IPS-15b (cell line): ENCODE data around the gene TMEM97.
A peak's percentile ranks its signal among the peaks of the same experiment; 100 is the strongest.
"Not testable (repeated sequence)": the region's sequence is repeated elsewhere in the genome, so short reads cannot be mapped to it uniquely, and the experiment has no call there.

ENCODE experiments used
- H3K27me3 ChIP-seq: one replicate; pipeline ENCODE4 v1.6.1; 2013; ENCODE audit warnings: low read length; ENCODE audit not compliant: control insufficient read depth, insufficient read depth
- H3K36me3 ChIP-seq: one replicate; pipeline ENCODE4 v1.6.1; 2013; ENCODE audit warnings: low read length; ENCODE audit not compliant: control insufficient read depth, insufficient read depth
- H3K4me1 ChIP-seq: one replicate; pipeline ENCODE4 v1.6.1; 2013; ENCODE audit warnings: mild to moderate bottlenecking, low read length; ENCODE audit not compliant: control insufficient read depth, insufficient read depth
- H3K4me3 ChIP-seq: one replicate; pipeline ENCODE4 v1.5.1; 2013; ENCODE audit warnings: low read depth, low read length
- H3K9ac ChIP-seq: one replicate; pipeline ENCODE4 v1.6.1; 2013; ENCODE audit warnings: low read depth, mild to moderate bottlenecking, low read length
- H3K9me3 ChIP-seq: one replicate; pipeline ENCODE4 v1.6.1; 2013; ENCODE audit warnings: mild to moderate bottlenecking, low read length; ENCODE audit not compliant: control insufficient read depth, insufficient read depth

Gene TMEM97

DNA sequence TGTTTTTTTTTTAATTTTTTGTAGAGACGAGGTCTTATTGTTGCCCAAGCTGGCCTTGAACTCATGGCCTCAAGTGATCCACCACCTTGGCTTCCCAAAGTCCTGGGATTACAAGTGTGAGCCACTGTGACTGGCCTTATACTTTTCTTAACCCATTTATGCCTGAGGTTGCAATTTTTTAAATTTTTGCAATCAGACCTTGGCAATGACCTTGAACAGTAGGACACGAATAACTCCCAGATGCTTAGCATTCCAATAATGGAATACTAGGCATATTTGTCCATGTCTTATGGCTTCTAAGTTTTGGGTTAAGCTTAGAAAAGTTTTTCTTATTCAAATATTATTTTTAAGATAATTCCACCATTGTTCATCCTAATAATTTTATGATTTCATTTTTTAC, 28.3 kb upstream of the TMEM97 start:
- H3K4me1 ChIP-seq, result no peaks in the 10 kb centered on the region
- H3K36me3 ChIP-seq, result no peaks in the 10 kb centered on the region
- H3K9me3 ChIP-seq, result no peaks in the 10 kb centered on the region
- H3K9ac ChIP-seq, result no peak overlapping the region
- no peak overlapping the region for H3K4me3 ChIP-seq
- H3K27me3 ChIP-seq, result no peaks in the 10 kb centered on the region

DNA sequence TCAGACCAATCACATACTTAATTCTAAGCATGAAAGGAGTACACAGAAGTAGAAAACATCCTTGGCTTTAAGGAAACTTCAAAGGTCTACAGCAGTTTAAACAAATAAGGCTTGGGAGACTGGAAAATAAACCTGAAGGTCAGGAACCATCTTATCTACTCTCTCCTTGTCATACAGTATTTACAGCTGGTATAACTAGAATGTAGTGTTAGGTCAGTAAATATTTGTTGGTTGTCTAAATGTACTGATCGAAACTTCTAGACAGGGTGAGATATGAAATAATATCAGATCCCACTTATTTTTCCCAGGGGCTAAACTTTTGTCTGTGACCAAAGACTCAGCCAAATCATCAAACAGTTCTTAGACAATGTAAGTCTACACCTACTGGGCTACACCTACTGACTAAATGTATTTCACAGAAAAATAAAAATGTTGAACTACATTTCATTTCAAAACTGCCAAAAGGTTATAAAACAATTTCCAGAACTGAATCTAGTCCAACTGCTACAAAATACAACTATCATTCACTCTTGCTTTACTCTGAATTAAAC, 27.1 kb upstream of the TMEM97 start:
- Histone ChIP-seq H3K36me3 (no peaks in the 10 kb centered on the region), H3K27me3 (no peaks in the 10 kb centered on the region), H3K4me3 (no peak overlapping the region), H3K4me1 (no peaks in the 10 kb centered on the region), H3K9ac (no peak overlapping the region), H3K9me3 (no peaks in the 10 kb centered on the region)

- H3K27me3 ChIP-seq, H3K9ac ChIP-seq, H3K4me3 ChIP-seq, H3K9me3 ChIP-seq, H3K4me1 ChIP-seq, H3K36me3 ChIP-seq: not testable (repeated sequence)
Observed at GRCh38 chr17:28292878-28293277, 26.1 kb upstream of the TMEM97 start.

DNA sequence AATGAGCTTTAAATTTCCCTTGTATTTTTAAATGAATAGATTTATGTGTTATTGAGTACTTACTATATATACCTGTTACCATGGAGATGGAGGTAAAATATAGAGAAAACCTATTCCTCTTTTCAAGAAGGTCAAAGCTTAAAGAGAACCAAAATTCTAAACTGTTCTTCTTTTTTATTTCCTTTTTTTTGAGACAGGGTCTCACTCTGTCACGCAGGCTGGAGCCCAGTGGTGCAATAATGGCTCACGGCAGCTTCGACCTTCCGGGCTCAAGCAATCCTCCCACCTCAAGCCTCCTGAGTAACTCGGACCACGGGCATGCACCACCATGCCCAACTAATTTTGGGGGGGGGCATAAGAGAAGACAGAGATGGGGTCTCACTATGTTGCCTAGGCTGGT, 25.0 kb upstream of the TMEM97 start:
- H3K27me3 ChIP-seq, result no peaks in the 10 kb centered on the region
- no peaks in the 10 kb centered on the region for H3K4me1 ChIP-seq
- no peaks in the 10 kb centered on the region for H3K36me3 ChIP-seq
- no peak overlapping the region for H3K4me3 ChIP-seq
- H3K9ac ChIP-seq, result no peak overlapping the region
- H3K9me3 ChIP-seq, result no peaks in the 10 kb centered on the region

- Histone ChIP-seq H3K27me3 (no peaks in the 10 kb centered on the region), H3K36me3 (no peaks in the 10 kb centered on the region), H3K9me3 (no peaks in the 10 kb centered on the region), H3K4me1 (no peaks in the 10 kb centered on the region), H3K9ac (no peak overlapping the region), H3K4me3 (no peak overlapping the region)
Observed at GRCh38 chr17:28295677-28296578, 23.1 kb upstream of the TMEM97 start.

DNA sequence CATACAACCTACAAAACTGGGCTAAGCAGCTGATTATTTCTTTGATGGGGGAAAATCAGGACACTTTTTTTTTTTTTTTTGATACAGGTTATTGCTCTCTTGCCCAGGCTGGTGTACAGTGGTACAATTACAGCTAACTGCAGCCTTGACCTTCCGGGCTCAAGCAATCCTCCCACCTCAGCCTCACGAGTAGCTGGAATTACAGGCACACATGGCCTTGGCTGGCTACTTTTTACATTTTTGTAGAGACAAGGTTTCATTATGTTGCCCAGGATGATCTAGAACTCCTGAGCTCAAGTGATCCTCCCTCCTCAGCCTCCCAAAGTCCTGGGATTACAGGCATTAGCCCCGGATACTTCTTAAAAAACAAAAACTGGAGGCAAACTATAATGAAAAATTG, 20.6 kb upstream of the TMEM97 start:
- Histone ChIP-seq H3K36me3 (no peaks in the 10 kb centered on the region), H3K9me3 (no peaks in the 10 kb centered on the region), H3K9ac (no peak overlapping the region), H3K4me3 (no peak overlapping the region), H3K27me3 (no peaks in the 10 kb centered on the region), H3K4me1 (no peaks in the 10 kb centered on the region)

- Histone ChIP-seq H3K36me3 (no peaks in the 10 kb centered on the region), H3K27me3 (peaks cover 2% of the 10 kb centered on the region), H3K4me3 (no peak overlapping the region), H3K9me3 (no peaks in the 10 kb centered on the region), H3K9ac (no peak overlapping the region), H3K4me1 (no peaks in the 10 kb centered on the region)
Observed at GRCh38 chr17:28306954-28307401, 12.0 kb upstream of the TMEM97 start.

- Histone ChIP-seq H3K36me3 (no peaks in the 10 kb centered on the region), H3K9ac (no peak overlapping the region), H3K4me1 (peaks cover 6% of the 10 kb centered on the region), H3K27me3 (peaks cover 6% of the 10 kb centered on the region), H3K4me3 (no peak overlapping the region), H3K9me3 (no peaks in the 10 kb centered on the region)
Observed at GRCh38 chr17:28313841-28314240, 5.2 kb upstream of the TMEM97 start.

GRCh38 chr17:28315846-28316705, 2.9 kb upstream of the TMEM97 start:
- Histone ChIP-seq H3K27me3 (peaks cover 6% of the 10 kb centered on the region), H3K36me3 (no peaks in the 10 kb centered on the region), H3K9me3 (no peaks in the 10 kb centered on the region), H3K4me3 (no peak overlapping the region), H3K4me1 (peaks cover 6% of the 10 kb centered on the region), H3K9ac (no peak overlapping the region)

- H3K9ac ChIP-seq, result peak overlapping the region; percentile 81
- H3K9me3 ChIP-seq, result no peaks in the 10 kb centered on the region
- H3K36me3 ChIP-seq, result no peaks in the 10 kb centered on the region
- peak overlapping the region; percentile 92 for H3K4me3 ChIP-seq
- peaks cover 6% of the 10 kb centered on the region for H3K4me1 ChIP-seq
- peaks cover 6% of the 10 kb centered on the region for H3K27me3 ChIP-seq
Observed at GRCh38 chr17:28317099-28317965, 1.7 kb upstream of the TMEM97 start.
